Muscle layer of duodenum (tissue), 2 donors: ENCODE data around the gene ITGB2.

Source experiments
- H3K27ac ChIP-seq: one replicate; pipeline ENCODE4 v1.7.0; 2013; ENCODE audit warnings: mild to moderate bottlenecking, low read length
- H3K27me3 ChIP-seq: one replicate; pipeline ENCODE4 v1.7.0; 2013; ENCODE audit warnings: low read depth, mild to moderate bottlenecking, control low read depth, low read length
- H3K36me3 ChIP-seq, 2 donors: one replicate each; pipeline ENCODE4 v1.7.0; 2013; ENCODE audit warnings: low read length in 2 of 2, control low read depth in 1 of 2, mild to moderate bottlenecking in 1 of 2; ENCODE audit not compliant: insufficient read depth in 2 of 2, control insufficient read depth in 1 of 2
- H3K4me1 ChIP-seq, 2 donors: one replicate each; pipeline ENCODE4 v1.7.0; 2013; ENCODE audit warnings: low read length in 2 of 2, mild to moderate bottlenecking in 2 of 2, control low read depth in 1 of 2, moderate library complexity in 1 of 2; ENCODE audit not compliant: insufficient read depth in 2 of 2, control insufficient read depth in 1 of 2
- H3K4me3 ChIP-seq, 2 donors: one replicate each; pipeline ENCODE4 v1.7.0; 2013; ENCODE audit warnings: low read length in 2 of 2, low read depth in 1 of 2, mild to moderate bottlenecking in 1 of 2
- H3K9me3 ChIP-seq, 2 donors: one replicate each; pipeline ENCODE4 v1.7.0; 2013; ENCODE audit warnings: low read length in 2 of 2, control low read depth in 1 of 2, mild to moderate bottlenecking in 1 of 2; ENCODE audit not compliant: control insufficient read depth in 1 of 2
- donor health status: healthy.

The ITGB2 gene

GRCh38 chr21:44934797-44935532 lies 14.3 kb upstream of the ITGB2 start:
- Histone ChIP-seq H3K9me3 (no peaks in the 10 kb centered on the region), H3K4me3 (no peak overlapping the region), H3K27ac (no peak overlapping the region), H3K4me1 (peaks cover 0 to 23% of the 10 kb centered on the region in 2 donors), H3K36me3 (no peaks in the 10 kb centered on the region), H3K27me3 (peaks cover 6% of the 10 kb centered on the region)

- Histone ChIP-seq H3K36me3 (no peaks in the 10 kb centered on the region), H3K9me3 (no peaks in the 10 kb centered on the region), H3K27me3 (peaks cover 13% of the 10 kb centered on the region), H3K4me1 (peaks cover 0 to 21% of the 10 kb centered on the region in 2 donors), H3K4me3 (no peak overlapping the region), H3K27ac (no peak overlapping the region)
Observed at GRCh38 chr21:44934276-44934675, 13.6 kb upstream of the ITGB2 start.

GRCh38 chr21:44933918-44934260 lies 13.2 kb upstream of the ITGB2 start:
- H3K4me3 ChIP-seq: no peak overlapping the region
- H3K27ac ChIP-seq: no peak overlapping the region
- peaks cover 0 to 17% of the 10 kb centered on the region in 2 donors for H3K4me1 ChIP-seq
- H3K9me3 ChIP-seq: no peaks in the 10 kb centered on the region
- H3K36me3 ChIP-seq: no peaks in the 10 kb centered on the region
- H3K27me3 ChIP-seq: peaks cover 15% of the 10 kb centered on the region

GRCh38 chr21:44933199-44933917 lies 12.7 kb upstream of the ITGB2 start:
- Histone ChIP-seq H3K27ac (no peak overlapping the region), H3K4me3 (peak overlapping the region in 1 of 2 donors; percentile 56), H3K27me3 (peaks cover 15% of the 10 kb centered on the region), H3K36me3 (no peaks in the 10 kb centered on the region), H3K9me3 (no peaks in the 10 kb centered on the region), H3K4me1 (peaks cover 0 to 15% of the 10 kb centered on the region in 2 donors)

- no peak overlapping the region for H3K27ac ChIP-seq
- H3K27me3 ChIP-seq: peaks cover 15% of the 10 kb centered on the region
- peak overlapping the region in 1 of 2 donors; percentile 56 for H3K4me3 ChIP-seq
- no peaks in the 10 kb centered on the region for H3K9me3 ChIP-seq
- H3K4me1 ChIP-seq: peaks cover 0 to 15% of the 10 kb centered on the region in 2 donors
- no peaks in the 10 kb centered on the region for H3K36me3 ChIP-seq
Observed at GRCh38 chr21:44932408-44933181, 11.9 kb upstream of the ITGB2 start.

- Histone ChIP-seq H3K9me3 (no peaks in the 10 kb centered on the region), H3K36me3 (no peaks in the 10 kb centered on the region), H3K4me3 (peak overlapping the region in 1 of 2 donors; percentile 56), H3K27ac (no peak overlapping the region), H3K4me1 (peaks cover 0 to 15% of the 10 kb centered on the region in 2 donors), H3K27me3 (peaks cover 15% of the 10 kb centered on the region)
Observed at GRCh38 chr21:44931501-44932407, 11.1 kb upstream of the ITGB2 start.

GRCh38 chr21:44931137-44931500 lies 10.4 kb upstream of the ITGB2 start:
- peak overlapping the region in 1 of 2 donors; percentile 56 for H3K4me3 ChIP-seq
- no peaks in the 10 kb centered on the region for H3K9me3 ChIP-seq
- peaks cover 15% of the 10 kb centered on the region for H3K27me3 ChIP-seq
- H3K27ac ChIP-seq: no peak overlapping the region
- peaks cover 0 to 15% of the 10 kb centered on the region in 2 donors for H3K4me1 ChIP-seq
- H3K36me3 ChIP-seq: no peaks in the 10 kb centered on the region

GRCh38 chr21:44930543-44930981 lies 9.9 kb upstream of the ITGB2 start:
- H3K27me3 ChIP-seq: peaks cover 15% of the 10 kb centered on the region
- H3K27ac ChIP-seq: no peak overlapping the region
- peaks cover 0 to 15% of the 10 kb centered on the region in 2 donors for H3K4me1 ChIP-seq
- H3K9me3 ChIP-seq: no peaks in the 10 kb centered on the region
- H3K36me3 ChIP-seq: no peaks in the 10 kb centered on the region
- no peak overlapping the region for H3K4me3 ChIP-seq

- Histone ChIP-seq H3K27ac (no peak overlapping the region), H3K27me3 (peaks cover 15% of the 10 kb centered on the region), H3K4me3 (no peak overlapping the region), H3K4me1 (peaks cover 0 to 15% of the 10 kb centered on the region in 2 donors), H3K36me3 (no peaks in the 10 kb centered on the region), H3K9me3 (no peaks in the 10 kb centered on the region)
Observed at GRCh38 chr21:44929799-44930542, 9.3 kb upstream of the ITGB2 start.

GRCh38 chr21:44929242-44929798 lies 8.6 kb upstream of the ITGB2 start:
- Histone ChIP-seq H3K27me3 (peaks cover 15% of the 10 kb centered on the region), H3K9me3 (no peaks in the 10 kb centered on the region), H3K4me3 (no peak overlapping the region), H3K4me1 (peaks cover 0 to 15% of the 10 kb centered on the region in 2 donors), H3K36me3 (no peaks in the 10 kb centered on the region), H3K27ac (no peak overlapping the region)
